HepG2 (cell line): Measurements from ENCODE around the gene COQ9. TPM values are rescaled to one million over a fixed set of nuclear protein-coding genes. Genes with fewer than 3 reads are reported as not detected.

Source experiments
- BRD4 ChIP-seq: sonication (generic); formaldehyde crosslinking; IDR thresholded peaks from 2 replicates; pipeline ENCODE4 v1.4.0; 2020; ENCODE audit warnings: missing genetic modification reagents
- DR1 ChIP-seq: sonication (generic); formaldehyde crosslinking; IDR thresholded peaks from 2 replicates; pipeline ENCODE4 v1.8.0; 2021; ENCODE audit warnings: mild to moderate bottlenecking, missing genetic modification reagents, inconsistent platforms
- EP300 ChIP-seq, 3 experiments: sonication (generic) in 1 of 3; formaldehyde crosslinking in 1 of 3; IDR thresholded peaks; 2 replicates each; pipeline versions ENCODE4 v1.5.1 to v1.6.1; 2011 to 2020; ENCODE audit warnings: low read depth in 2 of 3, low read length in 2 of 3, borderline replicate concordance in 1 of 3, improper control_type of control experiment in 1 of 3, mild to moderate bottlenecking in 1 of 3, missing genetic modification reagents in 1 of 3, moderate library complexity in 1 of 3
- ETV5 ChIP-seq: IDR thresholded peaks from 2 replicates; pipeline ENCODE4 v1.6.1; 2018; ENCODE audit warnings: missing biosample characterization, missing genetic modification reagents, inconsistent platforms, borderline replicate concordance
- FLYWCH1 ChIP-seq: sonication (generic); formaldehyde crosslinking; IDR thresholded peaks from 2 replicates; pipeline ENCODE4 v1.8.1; 2023; ENCODE audit warnings: mild to moderate bottlenecking, missing genetic modification reagents
- FOXK1 ChIP-seq: sonication (generic); formaldehyde crosslinking; IDR thresholded peaks from 2 replicates; pipeline ENCODE4 v1.4.0; 2020; ENCODE audit warnings: low read depth, missing genetic modification reagents, borderline replicate concordance
- GTF2F1 ChIP-seq: fragments of 150-350 bp; IDR thresholded peaks from 2 replicates; pipeline ENCODE4 v1.6.1; 2014; ENCODE audit warnings: low read length
- HDAC2 ChIP-seq: sonication (generic); formaldehyde crosslinking; IDR thresholded peaks from 2 replicates; pipeline ENCODE4 v1.4.0; 2020; ENCODE audit warnings: missing genetic modification reagents
- JUND ChIP-seq: sonication (generic); formaldehyde crosslinking; IDR thresholded peaks from 2 replicates; pipeline ENCODE4 v1.8.0; 2022; ENCODE audit warnings: mild to moderate bottlenecking, missing genetic modification reagents
- MED1 ChIP-seq: sonication (generic); formaldehyde crosslinking; IDR thresholded peaks from 2 replicates; pipeline ENCODE4 v1.4.0; 2020; ENCODE audit warnings: missing genetic modification reagents
- PLRG1 ChIP-seq: fragments of 450-650 bp; conservative IDR thresholded peaks from 2 replicates; pipeline ENCODE4 v1.6.1; 2016
- RXRB ChIP-seq: IDR thresholded peaks from 2 replicates; pipeline ENCODE4 v1.6.1; 2016; ENCODE audit warnings: borderline replicate concordance, missing genetic modification reagents, missing compliant biosample characterization
- TGIF2 ChIP-seq: IDR thresholded peaks from 2 replicates; pipeline ENCODE4 v1.6.1; 2016; ENCODE audit warnings: control low read depth, missing compliant biosample characterization
- ZNF180 ChIP-seq: sonication (generic); formaldehyde crosslinking; IDR thresholded peaks from 2 replicates; pipeline ENCODE4 v1.4.0; 2020; ENCODE audit warnings: low read depth, missing genetic modification reagents, borderline replicate concordance
- ZNF562 ChIP-seq: sonication (generic); formaldehyde crosslinking; IDR thresholded peaks from 2 replicates; pipeline ENCODE4 v1.8.0; 2022; ENCODE audit warnings: missing genetic modification reagents, borderline replicate concordance
- ZSCAN31 ChIP-seq: sonication (generic); formaldehyde crosslinking; IDR thresholded peaks from 2 replicates; pipeline ENCODE4 v1.5.0; 2020; ENCODE audit warnings: low read depth, mild to moderate bottlenecking, missing genetic modification reagents
- polyA plus RNA-seq, 8 experiments: library from polyadenylated mRNA; depleted of rRNA in 3 of 8; stranded (reverse) in 7 of 8; unstranded in 1 of 8; fragments of >200 nt; fragmentation: Illumina TruSeq in 4 of 8; extraction: Trizol in 4 of 8; gene quantifications; 2 replicates each; pipeline versions ENCODE4 v1.2.1 to v1.2.3, GENCODE V29; 2011 to 2016; ENCODE audit warnings: low read depth in 4 of 8, missing spikeins in 1 of 8, mixed read lengths in 1 of 8; ENCODE audit not compliant: insufficient read depth in 1 of 8
- total RNA-seq, 5 experiments: library from RNA; depleted of rRNA; stranded (reverse); fragments of >200 nt; fragmentation: Illumina TruSeq; extraction: Trizol; gene quantifications; 2 replicates each; pipeline ENCODE4 v1.2.3, GENCODE V29; 2016; ENCODE audit warnings: low read depth in 1 of 5
- TF ChIP-seq, protein P1 (sequence below): sonication (generic); formaldehyde crosslinking; IDR thresholded peaks from 2 replicates; pipeline ENCODE4 v1.8.1; 2023; ENCODE audit warnings: mild to moderate bottlenecking, missing genetic modification reagents
- TF ChIP-seq, protein P2 (sequence below): sonication (generic); formaldehyde crosslinking; IDR thresholded peaks from 2 replicates; pipeline ENCODE4 v1.4.0; 2020; ENCODE audit warnings: missing genetic modification reagents
- TF ChIP-seq, protein P3 (sequence below): sonication (generic); formaldehyde crosslinking; conservative IDR thresholded peaks from 2 replicates; pipeline ENCODE4 v1.8.1; 2023; ENCODE audit warnings: missing genetic modification reagents
- TF ChIP-seq, protein P4 (sequence below): sonication (generic); formaldehyde crosslinking; IDR thresholded peaks from 2 replicates; pipeline ENCODE4 v1.8.0; 2022; ENCODE audit warnings: missing genetic modification reagents, low read depth, mild to moderate bottlenecking, borderline replicate concordance

The COQ9 gene
- total and polyA plus RNA-seq, 2 of the 13 experiments (the other 11 are each of a cell fraction or from before 2014, with no cell fraction given) = 57.5 to 108 TPM

DNA sequence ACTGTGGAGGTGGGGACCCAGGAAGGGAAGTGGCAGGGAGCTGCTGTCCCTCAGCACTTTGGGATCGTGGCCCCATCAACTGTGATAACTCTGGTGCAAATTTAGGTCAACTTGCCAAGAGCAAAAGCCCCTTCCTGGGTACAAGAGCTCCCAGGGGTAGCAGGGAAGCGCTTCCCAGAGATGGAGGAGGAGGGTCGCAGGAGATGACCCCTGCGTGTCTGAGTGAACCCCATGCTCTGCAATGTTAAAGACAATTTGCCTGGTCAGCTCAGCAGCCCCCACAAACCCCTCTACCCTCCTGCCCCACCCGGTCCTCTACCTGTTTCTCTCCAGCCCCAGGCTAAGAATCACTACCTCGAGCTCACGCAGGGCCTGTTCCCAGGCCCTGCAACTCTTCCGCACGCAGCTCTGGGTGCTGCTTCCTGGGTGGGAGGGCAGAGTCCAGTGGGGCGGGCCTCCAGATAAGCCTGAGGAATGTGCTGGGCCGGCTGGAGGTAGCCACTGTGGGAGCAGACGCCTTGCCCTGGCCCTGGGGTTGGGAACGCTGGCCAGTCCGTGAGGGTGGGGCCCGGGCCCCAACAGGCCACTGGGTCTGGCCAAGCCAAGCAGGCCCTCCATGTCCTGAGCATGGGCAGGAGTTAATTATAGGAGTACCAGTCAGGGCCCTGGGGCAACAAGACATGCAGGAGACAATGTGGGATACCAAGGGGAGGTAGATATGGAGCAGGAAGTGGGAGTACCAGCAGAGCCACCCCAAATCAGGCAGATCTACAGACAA, 32.9 kb downstream of the COQ9 start (continued):
- TF ChIP-seq ZSCAN31 (peak; percentile 72; the same call in 1 of the 2 replicates), BRD4 (peak; percentile 16; the same call in 1 of the 2 replicates), DR1 (CRISPR knock-in tag) (peak; percentile 34; the same call in 1 of the 2 replicates), TGIF2 (CRISPR knock-in tag) (peak; percentile 26; the same call in 1 of the 2 replicates), PLRG1 (no peak), ETV5 (peak; percentile 87; the same call in 1 of the 2 replicates), RXRB (CRISPR knock-in tag) (peak; percentile 63; the same call in 1 of the 2 replicates), ZNF562 (CRISPR knock-in tag) (no peak), FOXK1 (CRISPR knock-in tag) (peak; percentile 49; the same call in 1 of the 2 replicates), JUND (CRISPR knock-in tag) (no peak), EP300 (IDR thresholded peaks at IDR 0.05; ENCODE audit: low read depth in 2 of 2, low read length in 2 of 2) (peak; percentile 62 to 74), EP300 (CRISPR knock-in tag; IDR thresholded peaks at IDR 0.05; ENCODE audit: borderline replicate concordance) (peak; percentile 43), GTF2F1 (no peak), ZNF180 (CRISPR knock-in tag) (no peak), HDAC2 (CRISPR knock-in tag) (no peak; the same call in 1 of the 2 replicates), FLYWCH1 (CRISPR knock-in tag) (no peak), MED1 (CRISPR knock-in tag) (peak; percentile 73; the same call in 1 of the 2 replicates)
- TF ChIP-seq, protein P1, sequence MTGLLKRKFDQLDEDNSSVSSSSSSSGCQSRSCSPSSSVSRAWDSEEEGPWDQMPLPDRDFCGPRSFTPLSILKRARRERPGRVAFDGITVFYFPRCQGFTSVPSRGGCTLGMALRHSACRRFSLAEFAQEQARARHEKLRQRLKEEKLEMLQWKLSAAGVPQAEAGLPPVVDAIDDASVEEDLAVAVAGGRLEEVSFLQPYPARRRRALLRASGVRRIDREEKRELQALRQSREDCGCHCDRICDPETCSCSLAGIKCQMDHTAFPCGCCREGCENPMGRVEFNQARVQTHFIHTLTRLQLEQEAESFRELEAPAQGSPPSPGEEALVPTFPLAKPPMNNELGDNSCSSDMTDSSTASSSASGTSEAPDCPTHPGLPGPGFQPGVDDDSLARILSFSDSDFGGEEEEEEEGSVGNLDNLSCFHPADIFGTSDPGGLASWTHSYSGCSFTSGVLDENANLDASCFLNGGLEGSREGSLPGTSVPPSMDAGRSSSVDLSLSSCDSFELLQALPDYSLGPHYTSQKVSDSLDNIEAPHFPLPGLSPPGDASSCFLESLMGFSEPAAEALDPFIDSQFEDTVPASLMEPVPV (CRISPR knock-in tag) = peak; percentile 87
- TF ChIP-seq, protein P2, sequence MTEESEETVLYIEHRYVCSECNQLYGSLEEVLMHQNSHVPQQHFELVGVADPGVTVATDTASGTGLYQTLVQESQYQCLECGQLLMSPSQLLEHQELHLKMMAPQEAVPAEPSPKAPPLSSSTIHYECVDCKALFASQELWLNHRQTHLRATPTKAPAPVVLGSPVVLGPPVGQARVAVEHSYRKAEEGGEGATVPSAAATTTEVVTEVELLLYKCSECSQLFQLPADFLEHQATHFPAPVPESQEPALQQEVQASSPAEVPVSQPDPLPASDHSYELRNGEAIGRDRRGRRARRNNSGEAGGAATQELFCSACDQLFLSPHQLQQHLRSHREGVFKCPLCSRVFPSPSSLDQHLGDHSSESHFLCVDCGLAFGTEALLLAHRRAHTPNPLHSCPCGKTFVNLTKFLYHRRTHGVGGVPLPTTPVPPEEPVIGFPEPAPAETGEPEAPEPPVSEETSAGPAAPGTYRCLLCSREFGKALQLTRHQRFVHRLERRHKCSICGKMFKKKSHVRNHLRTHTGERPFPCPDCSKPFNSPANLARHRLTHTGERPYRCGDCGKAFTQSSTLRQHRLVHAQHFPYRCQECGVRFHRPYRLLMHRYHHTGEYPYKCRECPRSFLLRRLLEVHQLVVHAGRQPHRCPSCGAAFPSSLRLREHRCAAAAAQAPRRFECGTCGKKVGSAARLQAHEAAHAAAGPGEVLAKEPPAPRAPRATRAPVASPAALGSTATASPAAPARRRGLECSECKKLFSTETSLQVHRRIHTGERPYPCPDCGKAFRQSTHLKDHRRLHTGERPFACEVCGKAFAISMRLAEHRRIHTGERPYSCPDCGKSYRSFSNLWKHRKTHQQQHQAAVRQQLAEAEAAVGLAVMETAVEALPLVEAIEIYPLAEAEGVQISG (CRISPR knock-in tag) = peak; percentile 73
- TF ChIP-seq, protein P3, sequence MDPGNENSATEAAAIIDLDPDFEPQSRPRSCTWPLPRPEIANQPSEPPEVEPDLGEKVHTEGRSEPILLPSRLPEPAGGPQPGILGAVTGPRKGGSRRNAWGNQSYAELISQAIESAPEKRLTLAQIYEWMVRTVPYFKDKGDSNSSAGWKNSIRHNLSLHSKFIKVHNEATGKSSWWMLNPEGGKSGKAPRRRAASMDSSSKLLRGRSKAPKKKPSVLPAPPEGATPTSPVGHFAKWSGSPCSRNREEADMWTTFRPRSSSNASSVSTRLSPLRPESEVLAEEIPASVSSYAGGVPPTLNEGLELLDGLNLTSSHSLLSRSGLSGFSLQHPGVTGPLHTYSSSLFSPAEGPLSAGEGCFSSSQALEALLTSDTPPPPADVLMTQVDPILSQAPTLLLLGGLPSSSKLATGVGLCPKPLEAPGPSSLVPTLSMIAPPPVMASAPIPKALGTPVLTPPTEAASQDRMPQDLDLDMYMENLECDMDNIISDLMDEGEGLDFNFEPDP = no peak
- TF ChIP-seq, protein P4, sequence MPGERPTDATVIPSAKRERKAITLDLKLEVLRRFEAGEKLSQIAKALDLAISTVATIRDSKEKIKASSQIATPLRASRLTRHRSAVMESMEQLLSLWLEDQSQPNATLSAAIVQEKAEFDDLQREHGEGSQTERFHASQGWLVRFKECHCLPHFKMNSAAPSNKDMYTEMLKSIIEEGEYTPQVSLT (CRISPR knock-in tag) = no peak
